ENCODE results near the gene SGSH. TPM values are rescaled to one million over a fixed set of nuclear protein-coding genes. Genes with fewer than 3 reads are reported as not detected.
A peak's percentile ranks its signal among the peaks of the same experiment; 100 is the strongest.

SGSH gene
- total RNA-seq, 4 donors from 2014 or later, result 14.4 to 39.7 (median 38.4) TPM

DNA sequence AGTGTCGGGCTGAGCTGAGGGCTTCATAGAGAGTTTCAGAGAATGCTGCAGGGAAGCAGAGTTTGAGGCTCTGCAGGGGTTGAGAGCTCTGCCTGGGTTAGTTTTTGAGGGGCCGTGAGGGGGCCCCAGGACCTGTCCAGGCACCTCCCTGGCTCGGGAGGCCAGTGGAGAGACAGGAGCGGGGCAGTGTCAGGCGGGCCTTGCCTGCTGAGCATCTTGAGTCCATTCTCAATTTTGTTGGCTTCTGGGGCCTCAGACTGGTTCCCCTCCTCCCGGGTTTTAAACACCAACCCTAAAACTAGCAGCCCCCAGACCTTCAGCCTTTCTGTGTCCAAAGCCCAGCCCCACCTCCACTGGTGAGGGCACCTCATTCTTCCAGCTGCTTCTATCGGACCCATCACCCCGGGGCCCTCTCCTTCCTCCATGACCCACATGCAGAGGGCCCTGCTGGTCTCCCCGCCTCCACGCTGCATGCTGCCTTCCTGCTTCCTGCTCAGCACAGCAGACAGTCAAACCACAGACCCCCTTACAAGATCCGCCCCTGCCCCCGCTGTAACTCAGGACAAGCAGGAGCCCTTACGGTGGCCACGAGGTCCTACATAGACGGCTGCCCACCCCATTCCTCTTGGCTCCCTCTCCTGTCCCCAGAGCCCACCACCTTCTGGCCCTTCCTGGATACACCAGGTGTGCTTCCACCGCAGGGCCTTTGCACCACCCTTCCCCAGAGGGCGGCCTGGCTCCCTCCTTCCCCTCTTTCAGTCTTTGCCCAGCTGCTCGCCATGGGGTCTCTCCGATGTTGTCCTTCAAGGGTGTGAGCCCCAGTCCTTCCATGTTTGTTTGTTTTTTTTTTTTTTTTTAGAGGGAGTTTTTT is 44.3 kb upstream of the SGSH start:
- Histone ChIP-seq H3K9me3 (no peaks in the 10 kb centered on the region), H3K36me3 (no peaks in the 10 kb centered on the region), H3K27me3 (no peaks in the 10 kb centered on the region), H3K4me1 (peaks cover 0 to 10% of the 10 kb centered on the region in 2 donors), H3K4me3 (peak overlapping the region; percentile 15 to 36), H3K27ac (peak overlapping the region; percentile 95 to 98)
- TF ChIP-seq, protein P1, sequence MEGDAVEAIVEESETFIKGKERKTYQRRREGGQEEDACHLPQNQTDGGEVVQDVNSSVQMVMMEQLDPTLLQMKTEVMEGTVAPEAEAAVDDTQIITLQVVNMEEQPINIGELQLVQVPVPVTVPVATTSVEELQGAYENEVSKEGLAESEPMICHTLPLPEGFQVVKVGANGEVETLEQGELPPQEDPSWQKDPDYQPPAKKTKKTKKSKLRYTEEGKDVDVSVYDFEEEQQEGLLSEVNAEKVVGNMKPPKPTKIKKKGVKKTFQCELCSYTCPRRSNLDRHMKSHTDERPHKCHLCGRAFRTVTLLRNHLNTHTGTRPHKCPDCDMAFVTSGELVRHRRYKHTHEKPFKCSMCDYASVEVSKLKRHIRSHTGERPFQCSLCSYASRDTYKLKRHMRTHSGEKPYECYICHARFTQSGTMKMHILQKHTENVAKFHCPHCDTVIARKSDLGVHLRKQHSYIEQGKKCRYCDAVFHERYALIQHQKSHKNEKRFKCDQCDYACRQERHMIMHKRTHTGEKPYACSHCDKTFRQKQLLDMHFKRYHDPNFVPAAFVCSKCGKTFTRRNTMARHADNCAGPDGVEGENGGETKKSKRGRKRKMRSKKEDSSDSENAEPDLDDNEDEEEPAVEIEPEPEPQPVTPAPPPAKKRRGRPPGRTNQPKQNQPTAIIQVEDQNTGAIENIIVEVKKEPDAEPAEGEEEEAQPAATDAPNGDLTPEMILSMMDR (IDR thresholded peaks at IDR 0.05), result no peak
- TF ChIP-seq POLR2A (IDR thresholded peaks at IDR 0.05), result no peak
- DNase-seq, result no peak
- intact Hi-C loops (cut with DNase I; ENCODE audit: low total_unique reads), result no loop called here

DNA sequence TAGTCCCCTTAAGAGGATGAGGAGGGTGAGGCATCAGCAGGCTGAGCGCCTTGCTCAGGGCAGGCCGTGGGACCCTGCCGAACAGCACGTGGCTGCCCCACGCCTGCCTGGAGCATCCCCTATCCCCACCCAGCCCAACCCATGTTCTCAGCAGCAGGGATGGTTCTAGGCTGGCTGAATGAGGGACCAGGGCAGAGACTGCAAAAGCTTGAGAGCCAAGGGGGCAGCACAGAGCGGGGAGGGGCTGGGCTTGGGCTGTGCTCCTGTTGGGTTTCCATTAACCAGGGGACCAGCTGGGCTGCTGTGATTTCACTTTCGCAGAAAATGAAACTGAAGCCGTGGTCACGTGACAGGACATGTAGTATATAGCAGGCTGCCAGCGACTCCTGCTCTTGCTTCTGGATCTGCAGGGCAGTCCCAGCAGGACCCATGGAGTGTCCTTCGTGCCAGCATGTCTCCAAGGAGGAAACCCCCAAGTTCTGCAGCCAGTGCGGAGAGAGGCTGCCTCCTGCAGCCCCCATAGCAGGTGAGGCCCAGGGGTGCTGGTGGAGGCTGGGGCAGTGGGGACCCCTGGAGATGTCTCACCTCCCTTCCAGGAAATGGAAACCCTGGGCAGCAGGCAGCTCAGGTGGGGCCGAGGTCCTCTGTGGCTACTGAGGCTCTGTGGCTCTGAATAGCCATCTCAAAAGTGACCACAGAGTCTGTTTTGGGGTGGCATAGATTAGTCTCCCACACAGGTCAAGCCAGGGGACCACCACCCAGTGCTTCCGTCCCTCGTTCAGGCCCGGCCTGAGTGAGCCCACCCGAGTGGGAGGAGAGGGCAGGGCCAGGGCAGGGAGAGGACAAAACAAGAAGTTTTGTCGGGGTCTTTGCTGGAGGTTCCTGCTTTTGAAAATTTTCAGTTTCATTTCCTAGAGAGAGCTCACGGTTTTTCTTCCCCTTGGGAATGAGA is 43.4 kb upstream of the SGSH start:
- no peaks in the 10 kb centered on the region for H3K36me3 ChIP-seq
- peaks cover 0 to 10% of the 10 kb centered on the region in 2 donors for H3K4me1 ChIP-seq
- no peaks in the 10 kb centered on the region for H3K9me3 ChIP-seq
- peak overlapping the region; percentile 95 to 98 for H3K27ac ChIP-seq
- DNase-seq, result peak; percentile 82 to 90
- peak overlapping the region; percentile 15 to 36 for H3K4me3 ChIP-seq
- H3K27me3 ChIP-seq, result no peaks in the 10 kb centered on the region
- TF ChIP-seq POLR2A (IDR thresholded peaks at IDR 0.05), result no peak
- TF ChIP-seq, protein P1 (IDR thresholded peaks at IDR 0.05), result peak in 1 of 4 experiments; percentile 8
- intact Hi-C loops (cut with DNase I; ENCODE audit: low total_unique reads), result no loop called here

GRCh38 chr17:80262775-80263244 is 42.7 kb upstream of the SGSH start:
- H3K27me3 ChIP-seq, result no peaks in the 10 kb centered on the region
- TF ChIP-seq, protein P1 (IDR thresholded peaks at IDR 0.05), result no peak
- TF ChIP-seq POLR2A (IDR thresholded peaks at IDR 0.05), result no peak
- H3K4me1 ChIP-seq, result peaks cover 0 to 10% of the 10 kb centered on the region in 2 donors
- H3K36me3 ChIP-seq, result no peaks in the 10 kb centered on the region
- peak overlapping the region; percentile 95 to 98 for H3K27ac ChIP-seq
- intact Hi-C loops (cut with DNase I; ENCODE audit: low total_unique reads), result no loop called here
- no peak for DNase-seq
- peak overlapping the region in 1 of 2 donors; percentile 36 for H3K4me3 ChIP-seq
- H3K9me3 ChIP-seq, result no peaks in the 10 kb centered on the region

GRCh38 chr17:80262291-80262690 is 42.2 kb upstream of the SGSH start:
- no peak overlapping the region for H3K4me3 ChIP-seq
- intact Hi-C loops (cut with DNase I; ENCODE audit: low total_unique reads), result no loop called here

More at GRCh38 chr17:80262291-80262690, 42.2 kb upstream of the SGSH start:
- no peaks in the 10 kb centered on the region for H3K36me3 ChIP-seq
- no peak for TF ChIP-seq POLR2A (IDR thresholded peaks at IDR 0.05)
- TF ChIP-seq, protein P1 (IDR thresholded peaks at IDR 0.05), result no peak
- H3K27me3 ChIP-seq, result no peaks in the 10 kb centered on the region
- DNase-seq, result no peak
- no peaks in the 10 kb centered on the region for H3K9me3 ChIP-seq
- H3K4me1 ChIP-seq, result peaks cover 0 to 10% of the 10 kb centered on the region in 2 donors
- H3K27ac ChIP-seq, result peak overlapping the region; percentile 95 to 98

All from uterus (tissue), 4 donors.